Omental fat pad (tissue), 4 donors: ENCODE measurements around the gene PFN4. TPM values are rescaled to one million over a fixed set of nuclear protein-coding genes. Genes with fewer than 3 reads are reported as not detected.

Source experiments
- ATAC-seq: fragments of 150-250 bp; one replicate; pipeline ENCODE4 v1.9.1; 2016; ENCODE audit warnings: mild to moderate bottlenecking, moderate library complexity; ENCODE audit not compliant: low FRiP score
- DNase-seq: peaks from one replicate; pipeline ENCODE4 v3.0.0-alpha.2; 2019; ENCODE audit warnings: low spot score
- total RNA-seq, 4 donors: library from RNA; depleted of rRNA; stranded (reverse); fragments of >200 nt; gene quantifications; one replicate each; pipeline ENCODE4 v1.1.0, GENCODE V29; 2016
- TF ChIP-seq, protein P1 (sequence below), 3 donors: fragments of 450-650 bp; IDR thresholded peaks; one replicate each; pipeline ENCODE4 v1.5.1; 2016 to 2017; ENCODE audit warnings: antibody characterized with exemption in 3 of 3, mild to moderate bottlenecking in 3 of 3, moderate library complexity in 2 of 3

The PFN4 gene
- total RNA-seq, 4 donors from 2014 or later: 0.84 TPM; not detected in 3

DNA sequence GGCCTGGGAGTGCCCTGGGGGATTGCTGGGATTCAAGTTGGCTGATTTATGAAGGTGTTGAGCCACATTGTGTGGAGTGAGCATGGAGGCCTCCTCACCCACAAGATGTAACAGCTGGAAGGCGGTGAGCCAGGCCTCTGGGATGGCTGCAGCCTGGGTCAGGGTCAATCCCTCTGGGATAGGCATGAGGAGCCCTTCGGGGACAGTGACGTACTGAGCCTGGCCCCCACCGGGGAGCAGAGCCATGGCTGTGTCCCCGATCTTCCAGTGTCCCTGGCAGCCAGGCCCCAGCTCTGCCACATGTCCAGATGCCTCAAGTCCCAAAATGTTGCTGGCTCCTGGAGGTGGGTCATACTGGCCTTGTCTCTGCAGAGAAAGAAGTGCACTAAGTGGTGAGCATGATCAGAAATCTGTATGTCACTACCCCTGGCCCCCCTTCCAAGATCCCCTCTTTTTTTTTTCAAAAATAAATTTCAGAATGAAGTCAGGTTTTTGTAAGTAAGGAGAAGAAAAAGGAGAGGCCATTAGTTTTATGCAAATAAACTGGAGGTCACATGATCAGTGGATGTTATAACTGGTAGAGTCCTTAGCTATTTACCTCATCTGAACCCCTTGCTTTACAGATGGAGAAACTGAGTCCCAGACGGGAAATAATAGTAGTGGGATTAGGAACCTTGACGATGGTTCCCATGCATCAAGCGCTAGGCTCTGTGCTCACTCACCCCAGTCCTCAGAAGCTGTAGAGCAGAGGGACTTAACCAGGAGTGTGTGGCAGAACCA lies 40.2 kb downstream of the PFN4 start:
- ATAC-seq (no peak), DNase-seq (no peak)
- TF ChIP-seq, protein P1, sequence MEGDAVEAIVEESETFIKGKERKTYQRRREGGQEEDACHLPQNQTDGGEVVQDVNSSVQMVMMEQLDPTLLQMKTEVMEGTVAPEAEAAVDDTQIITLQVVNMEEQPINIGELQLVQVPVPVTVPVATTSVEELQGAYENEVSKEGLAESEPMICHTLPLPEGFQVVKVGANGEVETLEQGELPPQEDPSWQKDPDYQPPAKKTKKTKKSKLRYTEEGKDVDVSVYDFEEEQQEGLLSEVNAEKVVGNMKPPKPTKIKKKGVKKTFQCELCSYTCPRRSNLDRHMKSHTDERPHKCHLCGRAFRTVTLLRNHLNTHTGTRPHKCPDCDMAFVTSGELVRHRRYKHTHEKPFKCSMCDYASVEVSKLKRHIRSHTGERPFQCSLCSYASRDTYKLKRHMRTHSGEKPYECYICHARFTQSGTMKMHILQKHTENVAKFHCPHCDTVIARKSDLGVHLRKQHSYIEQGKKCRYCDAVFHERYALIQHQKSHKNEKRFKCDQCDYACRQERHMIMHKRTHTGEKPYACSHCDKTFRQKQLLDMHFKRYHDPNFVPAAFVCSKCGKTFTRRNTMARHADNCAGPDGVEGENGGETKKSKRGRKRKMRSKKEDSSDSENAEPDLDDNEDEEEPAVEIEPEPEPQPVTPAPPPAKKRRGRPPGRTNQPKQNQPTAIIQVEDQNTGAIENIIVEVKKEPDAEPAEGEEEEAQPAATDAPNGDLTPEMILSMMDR (IDR thresholded peaks at IDR 0.05): no peak

DNA sequence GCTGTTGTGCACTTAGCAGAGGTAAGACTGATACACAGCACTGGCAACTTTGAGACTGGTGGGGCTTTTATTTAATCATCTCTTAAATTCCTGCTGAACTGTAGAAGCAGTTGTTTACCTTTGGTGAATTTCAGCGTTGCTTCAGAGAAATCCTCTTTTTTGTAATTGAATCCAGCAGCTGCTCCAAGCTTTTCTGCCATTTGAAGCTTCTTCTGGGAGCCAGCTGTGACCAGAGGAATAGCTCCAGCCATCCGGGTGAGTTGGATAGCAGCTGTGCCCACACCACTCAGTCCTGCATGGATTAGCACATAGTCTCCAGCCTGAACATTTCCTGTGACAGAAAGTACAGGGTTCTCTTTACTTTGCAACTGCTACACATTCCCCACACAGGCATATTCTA lies 42.4 kb downstream of the PFN4 start:
- TF ChIP-seq, protein P1 (IDR thresholded peaks at IDR 0.05): no peak
- DNase-seq: no peak
- ATAC-seq: no peak

DNA sequence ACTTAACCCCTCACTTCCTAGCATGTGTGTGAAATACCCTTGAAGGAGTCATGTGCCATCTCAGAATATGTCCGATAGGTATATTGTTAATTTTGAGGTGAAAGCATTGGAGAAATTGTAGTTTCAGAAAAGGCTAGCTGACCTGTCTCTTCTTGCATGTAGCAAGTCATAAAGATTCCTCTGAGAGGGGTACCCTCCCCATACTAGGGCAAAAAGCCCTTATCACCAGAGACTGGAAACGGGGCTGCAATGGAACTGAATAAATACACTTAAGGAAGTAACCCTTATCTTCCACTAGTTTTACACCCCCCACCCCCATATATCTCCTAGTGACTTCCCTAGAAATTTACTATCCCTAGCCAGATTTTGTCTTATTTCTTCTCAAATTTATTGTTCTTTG lies 45.3 kb downstream of the PFN4 start:
- TF ChIP-seq, protein P1 (IDR thresholded peaks at IDR 0.05): no peak
- no peak for ATAC-seq
- no peak for DNase-seq

DNA sequence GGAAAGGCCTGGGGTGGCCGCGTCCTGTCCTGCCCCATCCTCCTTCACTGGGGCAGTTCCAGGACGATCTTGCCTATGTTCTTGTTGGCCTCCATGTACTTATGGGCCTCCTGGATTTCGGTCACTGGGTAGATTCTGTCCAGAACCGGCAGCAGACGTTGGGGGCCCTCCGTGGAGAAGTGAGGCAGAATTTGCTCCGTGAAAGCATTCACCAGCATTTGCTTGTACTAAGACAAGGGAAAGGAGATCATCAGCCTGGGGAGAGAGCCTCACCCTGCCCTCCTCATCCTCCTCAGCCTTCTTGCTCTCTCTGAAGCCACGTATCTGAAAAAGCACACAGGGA lies 45.6 kb downstream of the PFN4 start:
- DNase-seq (no peak), ATAC-seq (no peak)
- TF ChIP-seq, protein P1 (IDR thresholded peaks at IDR 0.05): no peak

DNA sequence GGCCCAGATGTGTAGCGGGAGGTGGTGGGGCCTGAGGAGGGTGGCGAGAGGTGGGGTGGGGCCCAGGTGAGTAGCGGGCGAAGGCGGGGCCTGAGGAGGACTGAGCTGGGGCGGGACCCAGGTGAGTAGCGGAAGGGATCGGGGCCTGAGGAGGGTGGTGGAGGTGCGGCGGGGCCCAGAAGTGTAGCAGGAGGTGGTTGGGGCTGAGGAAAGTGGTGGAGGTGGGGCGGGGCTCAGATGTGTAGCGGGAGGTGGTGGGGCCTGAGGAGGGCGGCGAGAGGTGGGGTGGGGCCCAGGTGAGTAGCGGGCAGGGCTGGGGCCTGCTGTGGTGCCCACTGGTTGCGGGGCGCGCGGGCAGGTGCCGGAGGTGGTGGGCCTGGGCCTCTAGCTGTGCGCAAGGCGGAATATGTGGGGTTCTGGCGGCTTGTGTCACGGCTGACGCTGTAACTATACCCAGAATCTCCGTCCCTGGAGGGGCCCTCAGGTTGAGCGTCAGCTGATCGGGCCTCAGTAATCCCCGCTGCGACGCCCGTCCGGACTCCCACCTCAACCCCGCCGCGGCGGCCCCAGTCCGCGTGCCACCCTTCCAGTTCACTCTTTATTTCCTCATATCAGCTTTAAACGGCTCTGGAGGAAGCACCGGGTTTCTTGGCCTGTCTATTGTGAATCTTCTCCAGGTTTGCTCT lies 46.1 kb downstream of the PFN4 start:
- DNase-seq (no peak), ATAC-seq (peak; percentile 20)
- TF ChIP-seq, protein P1 (IDR thresholded peaks at IDR 0.05): no peak

DNA sequence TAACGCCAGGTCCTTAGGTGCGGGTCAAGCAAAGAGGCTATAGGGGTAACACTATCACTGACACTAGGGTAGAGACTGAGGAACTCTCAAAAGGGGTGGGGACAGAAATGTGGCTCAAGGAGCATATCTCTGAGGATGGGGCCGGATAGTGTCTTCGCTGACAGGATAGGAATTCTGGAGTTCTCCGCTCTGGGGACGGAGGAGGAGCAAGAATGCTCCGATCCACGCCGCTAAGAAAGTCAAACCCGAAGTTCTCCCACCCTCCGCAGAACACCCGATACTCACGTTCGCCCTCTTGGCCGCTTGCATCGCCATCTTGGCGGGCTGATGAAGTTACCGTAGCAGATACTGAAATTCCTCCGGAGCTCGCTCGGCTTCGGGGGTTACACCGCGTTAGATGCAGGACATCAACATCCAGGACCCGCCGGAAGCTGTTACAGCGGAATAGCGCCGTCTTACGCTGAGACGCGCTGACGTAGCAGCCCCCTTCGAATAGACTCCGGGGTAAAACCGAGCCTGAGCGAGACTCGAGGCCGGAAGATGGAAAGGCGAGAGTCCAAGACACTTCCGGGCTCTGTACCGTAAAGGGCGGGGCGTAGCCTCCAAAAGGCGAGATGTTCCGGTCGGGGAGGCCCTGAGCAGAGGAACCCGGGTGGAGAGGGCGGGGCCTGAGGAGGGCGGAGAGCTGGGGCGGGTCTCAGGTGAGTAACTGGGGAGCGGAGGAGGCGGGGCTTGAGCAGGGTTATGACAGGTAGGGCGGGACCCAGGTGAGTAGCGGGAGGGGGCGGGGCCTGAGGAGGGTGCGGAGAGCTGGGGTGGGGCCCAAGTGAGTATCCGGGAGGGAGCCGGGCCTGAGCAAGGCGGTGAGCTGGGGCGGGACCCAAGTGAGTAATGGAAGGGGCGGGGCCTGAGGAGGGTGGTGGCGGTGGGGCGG lies 47.0 kb downstream of the PFN4 start, which contains the start of gene SF3B6:
SF3B6 (minus strand) TSS at position 412 of the 934 bp plus-strand sequence; CDS start at position 315, 97 bp downstream.
- ATAC-seq: peak; percentile 98
- DNase-seq: peak; percentile 93
- TF ChIP-seq, protein P1 (IDR thresholded peaks at IDR 0.05): no peak
